ENCODE measurements around the gene CCL18.

CCL18 gene

GRCh38 chr17:36027761-36028160 is 36.3 kb upstream of the CCL18 start:
- no peak for TF ChIP-seq CTCF (IDR thresholded peaks at IDR 0.05; ENCODE audit: borderline replicate concordance, insufficient read depth, low read depth, low read length)
- H3K4me3 ChIP-seq (ENCODE audit: low read depth, low read length): no peak overlapping the region

GRCh38 chr17:36030956-36031355 is 33.1 kb upstream of the CCL18 start:
- H3K4me3 ChIP-seq (ENCODE audit: low read depth, low read length): no peak overlapping the region
- no peak for TF ChIP-seq CTCF (IDR thresholded peaks at IDR 0.05; ENCODE audit: borderline replicate concordance, insufficient read depth, low read depth, low read length)

GRCh38 chr17:36034127-36034526 is 29.9 kb upstream of the CCL18 start:
- H3K4me3 ChIP-seq (ENCODE audit: low read depth, low read length): no peak overlapping the region
- no peak for TF ChIP-seq CTCF (IDR thresholded peaks at IDR 0.05; ENCODE audit: borderline replicate concordance, insufficient read depth, low read depth, low read length)

- TF ChIP-seq CTCF (IDR thresholded peaks at IDR 0.05; ENCODE audit: borderline replicate concordance, insufficient read depth, low read depth, low read length): no peak
Observed at GRCh38 chr17:36036235-36036634, 27.8 kb upstream of the CCL18 start.

GRCh38 chr17:36048066-36048465 is 16.0 kb upstream of the CCL18 start:
- no peak for TF ChIP-seq CTCF (IDR thresholded peaks at IDR 0.05; ENCODE audit: borderline replicate concordance, insufficient read depth, low read depth, low read length)
- no peak overlapping the region for H3K4me3 ChIP-seq (ENCODE audit: low read depth, low read length)

More at GRCh38 chr17:36036235-36036634, 27.8 kb upstream of the CCL18 start:
- H3K4me3 ChIP-seq (ENCODE audit: low read depth, low read length): no peak overlapping the region

- TF ChIP-seq CTCF (IDR thresholded peaks at IDR 0.05; ENCODE audit: borderline replicate concordance, insufficient read depth, low read depth, low read length): no peak
- H3K4me3 ChIP-seq (ENCODE audit: low read depth, low read length): no peak overlapping the region
Observed at GRCh38 chr17:36049643-36050042, 14.4 kb upstream of the CCL18 start.

GRCh38 chr17:36055171-36055570 is 8.9 kb upstream of the CCL18 start:
- no peak overlapping the region for H3K4me3 ChIP-seq (ENCODE audit: low read depth, low read length)
- TF ChIP-seq CTCF (IDR thresholded peaks at IDR 0.05; ENCODE audit: borderline replicate concordance, insufficient read depth, low read depth, low read length): no peak

All from GM12875 (cell line).